Measurements from ENCODE around the gene DMD.

DNA sequence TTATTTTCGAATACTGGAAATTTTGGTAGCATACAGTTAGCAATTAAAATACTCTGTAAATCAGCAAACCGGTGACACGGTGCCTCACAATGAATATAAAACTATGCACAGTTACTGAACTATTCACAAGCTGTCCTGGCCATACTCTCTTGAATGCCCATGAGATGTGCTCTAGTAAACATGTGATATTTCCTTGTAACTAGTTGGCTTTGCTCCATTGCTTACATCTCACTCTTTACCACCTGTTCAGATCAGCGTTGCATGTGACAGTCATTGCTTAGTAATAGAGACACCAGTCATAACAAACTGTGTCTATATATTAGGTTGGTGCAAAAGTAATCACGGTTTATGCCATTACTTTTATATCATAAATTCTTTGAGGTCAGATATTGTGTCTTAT is 1241.6 kb downstream of the DMD start:
- TF ChIP-seq, protein P1, sequence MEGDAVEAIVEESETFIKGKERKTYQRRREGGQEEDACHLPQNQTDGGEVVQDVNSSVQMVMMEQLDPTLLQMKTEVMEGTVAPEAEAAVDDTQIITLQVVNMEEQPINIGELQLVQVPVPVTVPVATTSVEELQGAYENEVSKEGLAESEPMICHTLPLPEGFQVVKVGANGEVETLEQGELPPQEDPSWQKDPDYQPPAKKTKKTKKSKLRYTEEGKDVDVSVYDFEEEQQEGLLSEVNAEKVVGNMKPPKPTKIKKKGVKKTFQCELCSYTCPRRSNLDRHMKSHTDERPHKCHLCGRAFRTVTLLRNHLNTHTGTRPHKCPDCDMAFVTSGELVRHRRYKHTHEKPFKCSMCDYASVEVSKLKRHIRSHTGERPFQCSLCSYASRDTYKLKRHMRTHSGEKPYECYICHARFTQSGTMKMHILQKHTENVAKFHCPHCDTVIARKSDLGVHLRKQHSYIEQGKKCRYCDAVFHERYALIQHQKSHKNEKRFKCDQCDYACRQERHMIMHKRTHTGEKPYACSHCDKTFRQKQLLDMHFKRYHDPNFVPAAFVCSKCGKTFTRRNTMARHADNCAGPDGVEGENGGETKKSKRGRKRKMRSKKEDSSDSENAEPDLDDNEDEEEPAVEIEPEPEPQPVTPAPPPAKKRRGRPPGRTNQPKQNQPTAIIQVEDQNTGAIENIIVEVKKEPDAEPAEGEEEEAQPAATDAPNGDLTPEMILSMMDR (conservative IDR thresholded peaks at IDR 0.05), result no peak
- TF ChIP-seq EZH2 (IDR thresholded peaks at IDR 0.05; ENCODE audit: low read depth), result no peak
